ENCODE data around the gene GDPD3. TPM values are rescaled to one million over a fixed set of nuclear protein-coding genes. Genes with fewer than 3 reads are reported as not detected.

Gene GDPD3
- total and polyA plus RNA-seq, 10 of the 15 experiments (the other 5 are each of a cell fraction or from before 2014, with no cell fraction given): 0.29 to 3.3 (median 0.97) TPM

DNA sequence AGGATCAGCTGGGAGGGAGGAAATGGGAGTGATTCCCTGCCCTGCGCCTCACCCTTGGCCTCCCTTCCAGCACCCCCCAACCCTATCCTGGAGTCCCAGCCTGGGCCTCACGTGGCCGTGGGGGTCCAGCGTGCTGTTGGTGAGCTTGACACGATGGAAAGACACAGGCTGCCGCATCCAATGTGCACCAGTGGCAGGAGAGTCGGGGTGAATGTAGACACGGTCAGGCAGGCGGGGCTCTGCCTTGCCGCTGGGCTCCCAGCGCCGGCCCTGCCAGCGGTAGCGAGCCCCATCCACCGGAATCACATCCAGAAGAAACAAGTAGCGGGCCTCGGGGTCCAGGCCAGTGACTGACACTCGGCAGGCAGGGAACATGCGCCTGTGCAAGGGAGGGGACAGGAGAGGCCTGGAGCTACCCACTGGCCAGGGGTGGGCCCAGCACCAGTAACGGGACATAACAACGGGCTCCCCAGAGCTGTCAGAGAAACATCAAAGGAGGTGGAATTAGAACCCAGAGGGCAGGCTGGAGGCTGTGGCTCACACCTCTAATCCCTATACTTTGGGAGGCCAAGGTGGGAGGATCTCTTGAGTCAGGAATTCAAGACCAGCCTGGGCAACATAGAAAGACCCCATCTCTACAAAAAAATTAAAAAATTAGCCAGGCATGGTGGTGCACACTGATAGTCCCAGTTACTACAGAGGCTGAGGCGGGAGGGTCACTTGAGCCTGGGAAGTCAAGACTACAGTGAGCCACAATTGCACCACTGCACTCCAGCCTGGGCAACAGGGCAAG is 24.3 kb downstream of the GDPD3 start (continued):
- TF ChIP-seq FOXM1 (IDR thresholded peaks at IDR 0.05; ENCODE audit: low read depth, low read length) (no peak), BCL3 (IDR thresholded peaks at IDR 0.05; ENCODE audit: borderline replicate concordance, insufficient read depth, low read depth, low read length, poor library complexity, severe bottlenecking) (no peak), TCF7 (IDR thresholded peaks at IDR 0.05; ENCODE audit: borderline replicate concordance) (no peak), MTA3 (IDR thresholded peaks at IDR 0.05; ENCODE audit: borderline replicate concordance, low read length) (no peak), SREBF2 (IDR thresholded peaks at IDR 0.05; ENCODE audit: low read length) (no peak)

- Histone ChIP-seq H3K4me1 (ENCODE audit: control insufficient read depth, insufficient read depth, low read length) (peaks cover 15% of the 10 kb centered on the region), H3K4me2 (ENCODE audit: control insufficient read depth, insufficient read depth) (no peak overlapping the region), H3K36me3 (ENCODE audit: control insufficient read depth in 2 of 2, insufficient read depth in 2 of 2, low read length in 1 of 2) (peaks cover 18 to 19% of the 10 kb centered on the region in 2 experiments; a peak in 3 of 4 replicates), H3K27ac (ENCODE audit: control insufficient read depth, insufficient read depth) (no peak overlapping the region), H3K27me3 (replicated peaks in 1 of 2; ENCODE audit: control insufficient read depth in 2 of 2, insufficient read depth in 2 of 2, low read length in 1 of 2) (no peaks in the 10 kb centered on the region), H3K9me3 (replicated peaks; ENCODE audit: control insufficient read depth, insufficient read depth, low read length) (no peaks in the 10 kb centered on the region), H2AFZ (ENCODE audit: control insufficient read depth, low read depth, low read length) (no peak overlapping the region), H3K9ac (ENCODE audit: control insufficient read depth, insufficient read depth, low read length) (no peak overlapping the region), H3K4me3 (no peak overlapping the region), H3K79me2 (ENCODE audit: control insufficient read depth, insufficient read depth, low read length) (no peaks in the 10 kb centered on the region), H4K20me1 (ENCODE audit: control insufficient read depth, insufficient read depth) (no peaks in the 10 kb centered on the region)
- DNase-seq (ENCODE audit: low read depth, low spot score) (no peak), FAIRE-seq (no peak), ATAC-seq (no peak)
- ChIA-PET POLR2A (interaction anchor here (0.6 kb wide), 1 partner anchor 1275 kb away, joined by 11 read pairs; no protein-coding TSS in a partner anchor), CTCF (interaction anchor here (0.7 kb wide), 1 partner anchor 33 kb away, joined by 3 read pairs; no protein-coding TSS in a partner anchor), RAD21 (ENCODE audit: unreplicated experiment) (no interaction called here), SMC1A (ENCODE audit: uncharacterized antibody, unreplicated experiment) (no interaction called here)
- BruUV-seq (replicated peaks): no TSS peak
- intact Hi-C loops (cut with micrococcal nuclease; ENCODE audit: unreplicated experiment) (no loop called here), in situ Hi-C loops (cut with MboI) (loop anchor here (25.0 kb wide), 1 partner anchor 1799 kb away; no protein-coding TSS in a partner anchor)
- 82% methylated on average over 10 of the region's 10 CpGs for WGBS (ENCODE audit: insufficient coverage, insufficient replicate concordance, low lambda C conversion rate, missing lambda C conversion rate)
- TF ChIP-seq SREBF2 (IDR thresholded peaks at IDR 0.05; ENCODE audit: low read length): no peak
- no peak for TF ChIP-seq STAT3 (IDR thresholded peaks at IDR 0.05; ENCODE audit: low read depth, low read length)
- TF ChIP-seq ETV6 (conservative IDR thresholded peaks at IDR 0.05 in 1 of 2, IDR thresholded peaks at IDR 0.05 in 1 of 2; ENCODE audit: borderline replicate concordance in 1 of 2, low read depth in 1 of 2): no peak
- TF ChIP-seq, protein P1, sequence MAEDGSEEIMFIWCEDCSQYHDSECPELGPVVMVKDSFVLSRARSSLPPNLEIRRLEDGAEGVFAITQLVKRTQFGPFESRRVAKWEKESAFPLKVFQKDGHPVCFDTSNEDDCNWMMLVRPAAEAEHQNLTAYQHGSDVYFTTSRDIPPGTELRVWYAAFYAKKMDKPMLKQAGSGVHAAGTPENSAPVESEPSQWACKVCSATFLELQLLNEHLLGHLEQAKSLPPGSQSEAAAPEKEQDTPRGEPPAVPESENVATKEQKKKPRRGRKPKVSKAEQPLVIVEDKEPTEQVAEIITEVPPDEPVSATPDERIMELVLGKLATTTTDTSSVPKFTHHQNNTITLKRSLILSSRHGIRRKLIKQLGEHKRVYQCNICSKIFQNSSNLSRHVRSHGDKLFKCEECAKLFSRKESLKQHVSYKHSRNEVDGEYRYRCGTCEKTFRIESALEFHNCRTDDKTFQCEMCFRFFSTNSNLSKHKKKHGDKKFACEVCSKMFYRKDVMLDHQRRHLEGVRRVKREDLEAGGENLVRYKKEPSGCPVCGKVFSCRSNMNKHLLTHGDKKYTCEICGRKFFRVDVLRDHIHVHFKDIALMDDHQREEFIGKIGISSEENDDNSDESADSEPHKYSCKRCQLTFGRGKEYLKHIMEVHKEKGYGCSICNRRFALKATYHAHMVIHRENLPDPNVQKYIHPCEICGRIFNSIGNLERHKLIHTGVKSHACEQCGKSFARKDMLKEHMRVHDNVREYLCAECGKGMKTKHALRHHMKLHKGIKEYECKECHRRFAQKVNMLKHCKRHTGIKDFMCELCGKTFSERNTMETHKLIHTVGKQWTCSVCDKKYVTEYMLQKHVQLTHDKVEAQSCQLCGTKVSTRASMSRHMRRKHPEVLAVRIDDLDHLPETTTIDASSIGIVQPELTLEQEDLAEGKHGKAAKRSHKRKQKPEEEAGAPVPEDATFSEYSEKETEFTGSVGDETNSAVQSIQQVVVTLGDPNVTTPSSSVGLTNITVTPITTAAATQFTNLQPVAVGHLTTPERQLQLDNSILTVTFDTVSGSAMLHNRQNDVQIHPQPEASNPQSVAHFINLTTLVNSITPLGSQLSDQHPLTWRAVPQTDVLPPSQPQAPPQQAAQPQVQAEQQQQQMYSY (CRISPR knock-in tag; IDR thresholded peaks at IDR 0.05): no peak
- no peak for TF ChIP-seq POLR2AphosphoS2 (IDR thresholded peaks at IDR 0.05; ENCODE audit: low read depth, low read length)
- no peak for TF ChIP-seq GABPA (IDR thresholded peaks at IDR 0.05; ENCODE audit: low read depth)
- no peak for TF ChIP-seq BMI1 (IDR thresholded peaks at IDR 0.05; ENCODE audit: borderline replicate concordance)
- TF ChIP-seq MAX (IDR thresholded peaks at IDR 0.05; ENCODE audit: low read depth, low read length): no peak
- TF ChIP-seq SMAD5 (IDR thresholded peaks at IDR 0.05; ENCODE audit: low read depth): no peak
- no peak for TF ChIP-seq RUNX3 (IDR thresholded peaks at IDR 0.05; ENCODE audit: low read length)
Measured at GRCh38 chr16:30088237-30088831, 25.0 kb downstream of the GDPD3 start.
